Ishikawa (cell line): ENCODE data around the gene CAMTA1.

Experiments used
- CEBPB ChIP-seq: IDR thresholded peaks from 2 replicates; pipeline ENCODE4 v1.6.1; 2012
- CREB1 ChIP-seq: IDR thresholded peaks from 2 replicates; pipeline ENCODE4 v1.6.1; 2012; ENCODE audit warnings: low read depth
- EGR1 ChIP-seq: IDR thresholded peaks from 2 replicates; pipeline ENCODE4 v1.6.1; 2012
- EP300 ChIP-seq: IDR thresholded peaks from 2 replicates; pipeline ENCODE4 v1.6.1; 2012; ENCODE audit warnings: borderline replicate concordance
- FOXM1 ChIP-seq: IDR thresholded peaks from 2 replicates; pipeline ENCODE4 v1.6.1; 2012; ENCODE audit warnings: low read depth, borderline replicate concordance
- MAX ChIP-seq: IDR thresholded peaks from 2 replicates; pipeline ENCODE4 v1.6.1; 2012
- NFIC ChIP-seq: IDR thresholded peaks from 2 replicates; pipeline ENCODE4 v1.6.1; 2012
- RAD21 ChIP-seq: IDR thresholded peaks from 2 replicates; pipeline ENCODE4 v1.6.1; 2012; ENCODE audit warnings: low read depth
- REST ChIP-seq: IDR thresholded peaks from 2 replicates; pipeline ENCODE4 v1.6.1; 2012; ENCODE audit warnings: low read depth, mild to moderate bottlenecking
- TAF1 ChIP-seq: IDR thresholded peaks from 2 replicates; pipeline ENCODE4 v1.6.1; 2012; ENCODE audit warnings: low read depth, mild to moderate bottlenecking
- TCF12 ChIP-seq: IDR thresholded peaks from 2 replicates; pipeline ENCODE4 v1.6.1; 2012; ENCODE audit warnings: low read depth
- TEAD4 ChIP-seq: IDR thresholded peaks from 2 replicates; pipeline ENCODE4 v1.6.1; 2012
- USF1 ChIP-seq: IDR thresholded peaks from 2 replicates; pipeline ENCODE4 v1.6.1; 2012
- YY1 ChIP-seq: IDR thresholded peaks from 2 replicates; pipeline ENCODE4 v1.6.1; 2012; ENCODE audit warnings: low read depth
- ZBTB7A ChIP-seq: IDR thresholded peaks from 2 replicates; pipeline ENCODE4 v1.6.1; 2012; ENCODE audit warnings: low read depth

CAMTA1 gene

GRCh38 chr1:6902153-6902552, 116.9 kb downstream of the CAMTA1 start:
- TF ChIP-seq CREB1: no peak
- TF ChIP-seq REST: no peak
- TF ChIP-seq USF1: no peak
- TF ChIP-seq ZBTB7A: no peak
- TF ChIP-seq NFIC: no peak
- TF ChIP-seq MAX: no peak
- TF ChIP-seq RAD21: no peak
- no peak for TF ChIP-seq TAF1
- TF ChIP-seq TEAD4: no peak
- no peak for TF ChIP-seq FOXM1
- no peak for TF ChIP-seq EGR1
- no peak for TF ChIP-seq YY1
- no peak for TF ChIP-seq CEBPB
- TF ChIP-seq TCF12: no peak
- TF ChIP-seq EP300: no peak

GRCh38 chr1:6904476-6905170, 119.4 kb downstream of the CAMTA1 start:
- no peak for TF ChIP-seq FOXM1

- TF ChIP-seq FOXM1 (no peak), REST (no peak), YY1 (no peak), CREB1 (no peak), ZBTB7A (no peak), EGR1 (no peak)
Measured at GRCh38 chr1:6905331-6905730, 120.1 kb downstream of the CAMTA1 start.

GRCh38 chr1:6905790-6906189, 120.5 kb downstream of the CAMTA1 start:
- TF ChIP-seq FOXM1: no peak
- TF ChIP-seq MAX: no peak

- TF ChIP-seq TCF12: no peak
- no peak for TF ChIP-seq YY1
- no peak for TF ChIP-seq CEBPB
- TF ChIP-seq RAD21: no peak
- TF ChIP-seq ZBTB7A: no peak
- no peak for TF ChIP-seq NFIC
- no peak for TF ChIP-seq TAF1
- TF ChIP-seq REST: no peak
- TF ChIP-seq USF1: no peak
- no peak for TF ChIP-seq TEAD4
- no peak for TF ChIP-seq MAX
- TF ChIP-seq EGR1: no peak
- no peak for TF ChIP-seq CREB1
- no peak for TF ChIP-seq FOXM1
- no peak for TF ChIP-seq EP300
Measured at GRCh38 chr1:6906783-6907182, 121.5 kb downstream of the CAMTA1 start.
